ENCODE results near the gene NPRL2.

DNA sequence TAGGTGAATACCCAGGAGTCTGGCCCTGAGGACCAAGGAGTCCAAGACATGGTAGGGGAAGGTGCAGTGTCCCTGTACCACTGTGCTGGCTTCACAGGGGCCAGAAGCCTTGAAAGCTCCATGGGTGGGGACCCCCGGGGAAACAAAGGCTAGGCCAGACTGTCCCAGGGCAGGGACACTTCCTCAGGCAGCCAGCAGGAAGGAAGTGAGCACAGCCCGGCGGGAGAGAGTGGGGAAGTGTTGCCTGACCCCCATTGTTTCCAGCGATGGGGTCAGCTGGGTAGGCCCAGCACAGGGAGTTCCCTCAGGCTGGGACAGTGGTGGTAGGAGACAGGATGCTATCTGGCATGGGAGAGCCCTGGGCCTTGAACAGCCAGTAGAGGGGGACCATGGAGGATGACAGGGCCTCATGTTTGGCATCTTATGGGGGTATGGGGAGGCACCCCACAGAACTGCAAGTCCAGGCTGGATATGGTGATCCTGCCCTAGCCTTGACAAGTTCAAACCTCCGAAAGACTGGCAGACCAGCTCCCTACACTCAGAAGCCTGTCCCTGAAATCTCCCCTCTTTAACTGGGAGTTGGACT lies 26.9 kb downstream of the NPRL2 start:
- TF ChIP-seq POLR2AphosphoS5 (IDR thresholded peaks at IDR 0.05; ENCODE audit: low read depth, low read length) (no peak), SIN3A (IDR thresholded peaks at IDR 0.05; ENCODE audit: borderline replicate concordance, insufficient read depth, low read length) (no peak)

All from PFSK-1 (cell line).